Neural crest cell (in vitro differentiated cells): ENCODE results near the gene PHPT1. TPM values are rescaled to one million over a fixed set of nuclear protein-coding genes. Genes with fewer than 3 reads are reported as not detected.
"Not testable (repeated sequence)": the region's sequence is repeated elsewhere in the genome, so short reads cannot be mapped to it uniquely, and the experiment has no call there.

Source experiments
- DNase-seq: peaks from one replicate; pipeline ENCODE4 v3.0.0; 2021; ENCODE audit warnings: low read depth, mixed read lengths, low spot score
- H3K27ac Mint-ChIP-seq: one replicate; pipeline ENCODE4 v1.8.0; 2021; ENCODE audit warnings: mild to moderate bottlenecking, mixed read lengths; ENCODE audit not compliant: unreplicated experiment
- H3K27me3 Mint-ChIP-seq: 2 replicates; pipeline ENCODE4 v1.8.0; 2021; ENCODE audit warnings: low read depth, mild to moderate bottlenecking, mixed read lengths
- H3K36me3 Mint-ChIP-seq: 2 replicates; pipeline ENCODE4 v1.8.0; 2021; ENCODE audit warnings: low read depth, mild to moderate bottlenecking, mixed read lengths
- H3K4me1 Mint-ChIP-seq: 2 replicates; pipeline ENCODE4 v1.8.0; 2021; ENCODE audit warnings: mixed read lengths
- H3K4me3 Mint-ChIP-seq: one replicate; pipeline ENCODE4 v1.8.0; 2021; ENCODE audit warnings: mild to moderate bottlenecking, mixed read lengths
- H3K9me3 Mint-ChIP-seq: 2 replicates; pipeline ENCODE4 v1.8.0; 2021; ENCODE audit warnings: mixed read lengths
- CTCF ChIP-seq: fragments of 200-600 bp; sonication (generic); conservative IDR thresholded peaks from 2 replicates; pipeline ENCODE4 v1.5.0; 2021; ENCODE audit warnings: antibody characterized with exemption, mild to moderate bottlenecking
- long read RNA-seq: library from polyadenylated mRNA; unstranded; transcript quantifications from one replicate; pipeline ENCODE4 v2.0.0, GENCODE V29; 2020
- total RNA-seq: library from RNA; stranded (reverse); gene quantifications from 2 replicates; pipeline ENCODE4 v1.2.1, GENCODE V29; 2021

The PHPT1 gene
- total RNA-seq, result 170 and 175 TPM in 2 replicates
- long read RNA-seq, transcript PHPT1-201 (3 exons, 890 nt), result major isoform, 33 of 35 reads
- long read RNA-seq, partial matches to known transcripts, result 1 of 35 reads
- long read RNA-seq, other reads (novel, unspliced or antisense), result 0 of 35 reads

GRCh38 chr9:136849038-136849959 lies at the start of gene PHPT1:
TSS of gene PHPT1 (plus strand) at chr9:136849409. CDS start at chr9:136849431, 22 bp downstream.
- peaks cover 8% of the 10 kb centered on the region for H3K4me1 Mint-ChIP-seq

GRCh38 chr9:136799854-136800657 lies 49.2 kb upstream of the PHPT1 start:
- H3K4me3 Mint-ChIP-seq, result peak overlapping the region; percentile 94
- TF ChIP-seq CTCF, result no peak
- H3K4me1 Mint-ChIP-seq, result peaks cover 25% of the 10 kb centered on the region
- no peaks in the 10 kb centered on the region for H3K9me3 Mint-ChIP-seq
- peaks cover 49% of the 10 kb centered on the region for H3K27me3 Mint-ChIP-seq
- no peak overlapping the region for H3K27ac Mint-ChIP-seq
- H3K36me3 Mint-ChIP-seq, result peaks cover 3% of the 10 kb centered on the region
- DNase-seq, result peak; percentile 71

More at GRCh38 chr9:136849038-136849959, at the start of gene PHPT1:
- no peaks in the 10 kb centered on the region for H3K9me3 Mint-ChIP-seq
- peak within 1 kb of the TSS; percentile 95 for H3K27ac Mint-ChIP-seq
- TF ChIP-seq CTCF, result no peak
- H3K27me3 Mint-ChIP-seq, result peaks cover 27% of the 10 kb centered on the region
- H3K4me3 Mint-ChIP-seq, result peak within 1 kb of the TSS; percentile 96
- peak; percentile 96 for DNase-seq
- no peaks in the 10 kb centered on the region for H3K36me3 Mint-ChIP-seq

GRCh38 chr9:136802321-136802720 lies 46.9 kb upstream of the PHPT1 start:
- DNase-seq, result no peak
- H3K4me3 Mint-ChIP-seq, result peak overlapping the region; percentile 44
- no peaks in the 10 kb centered on the region for H3K9me3 Mint-ChIP-seq
- peaks cover 37% of the 10 kb centered on the region for H3K27me3 Mint-ChIP-seq
- no peak for TF ChIP-seq CTCF
- H3K27ac Mint-ChIP-seq, result no peak overlapping the region
- H3K4me1 Mint-ChIP-seq, result peaks cover 11% of the 10 kb centered on the region
- peaks cover 7% of the 10 kb centered on the region for H3K36me3 Mint-ChIP-seq

GRCh38 chr9:136803009-136803550 lies 46.1 kb upstream of the PHPT1 start:
- H3K4me3 Mint-ChIP-seq, result peak overlapping the region; percentile 81
- H3K9me3 Mint-ChIP-seq, H3K36me3 Mint-ChIP-seq, H3K27ac Mint-ChIP-seq, DNase-seq: not testable (repeated sequence)
- H3K27me3 Mint-ChIP-seq, result peaks cover 36% of the 10 kb centered on the region
- peaks cover 11% of the 10 kb centered on the region for H3K4me1 Mint-ChIP-seq

- H3K9me3 Mint-ChIP-seq, result no peaks in the 10 kb centered on the region
- peaks cover 7% of the 10 kb centered on the region for H3K36me3 Mint-ChIP-seq
- peaks cover 13% of the 10 kb centered on the region for H3K4me1 Mint-ChIP-seq
- H3K27me3 Mint-ChIP-seq, result peaks cover 36% of the 10 kb centered on the region
- no peak overlapping the region for H3K27ac Mint-ChIP-seq
- peak overlapping the region; percentile 81 for H3K4me3 Mint-ChIP-seq
- no peak for TF ChIP-seq CTCF
- DNase-seq, result no peak
Observed at GRCh38 chr9:136803551-136804508, 45.4 kb upstream of the PHPT1 start.
